ENCODE data around the gene MED9. TPM values are rescaled to one million over a fixed set of nuclear protein-coding genes. Genes with fewer than 3 reads are reported as not detected.

MED9 gene
- total RNA-seq, 1 experiment from 2014 or later: 13.1 TPM

GRCh38 chr17:17497065-17497844 is 20.5 kb downstream of the MED9 start:
- peaks cover 16% of the 10 kb centered on the region for H3K36me3 ChIP-seq
- H3K4me1 ChIP-seq (replicated peaks): peaks cover 11% of the 10 kb centered on the region
- peaks cover 4% of the 10 kb centered on the region for H3K9me3 ChIP-seq (replicated peaks)
- DNase-seq (ENCODE audit: low read depth in 1 of 2, low spot score in 2 of 2): no peak
- H3K27ac ChIP-seq: no peak overlapping the region
- no peaks in the 10 kb centered on the region for H3K27me3 ChIP-seq (replicated peaks)
- H3K4me3 ChIP-seq: peak overlapping the region; percentile 47

GRCh38 chr17:17497845-17498520 is 21.2 kb downstream of the MED9 start:
- DNase-seq (ENCODE audit: low read depth in 1 of 2, low spot score in 2 of 2): no peak
- no peak overlapping the region for H3K27ac ChIP-seq
- peaks cover 11% of the 10 kb centered on the region for H3K4me1 ChIP-seq (replicated peaks)
- H3K36me3 ChIP-seq: peaks cover 10% of the 10 kb centered on the region
- H3K4me3 ChIP-seq: no peak overlapping the region
- no peaks in the 10 kb centered on the region for H3K27me3 ChIP-seq (replicated peaks)
- peaks cover 4% of the 10 kb centered on the region for H3K9me3 ChIP-seq (replicated peaks)

GRCh38 chr17:17498606-17499301 is 22.0 kb downstream of the MED9 start:
- Histone ChIP-seq H3K4me3 (no peak overlapping the region), H3K27ac (no peak overlapping the region), H3K4me1 (replicated peaks) (peaks cover 11% of the 10 kb centered on the region), H3K9me3 (replicated peaks) (peaks cover 4% of the 10 kb centered on the region), H3K27me3 (replicated peaks) (no peaks in the 10 kb centered on the region), H3K36me3 (peaks cover 10% of the 10 kb centered on the region)
- no peak for DNase-seq (ENCODE audit: low read depth in 1 of 2, low spot score in 2 of 2)

GRCh38 chr17:17499402-17500145 is 22.8 kb downstream of the MED9 start:
- H3K36me3 ChIP-seq: peaks cover 10% of the 10 kb centered on the region
- no peak overlapping the region for H3K4me3 ChIP-seq
- H3K4me1 ChIP-seq (replicated peaks): peaks cover 11% of the 10 kb centered on the region
- H3K27ac ChIP-seq: no peak overlapping the region
- peaks cover 4% of the 10 kb centered on the region for H3K9me3 ChIP-seq (replicated peaks)
- no peak for DNase-seq (ENCODE audit: low read depth in 1 of 2, low spot score in 2 of 2)
- H3K27me3 ChIP-seq (replicated peaks): no peaks in the 10 kb centered on the region

- Histone ChIP-seq H3K36me3 (peaks cover under 1% of the 10 kb centered on the region; the same call in 1 of the 2 replicates), H3K27ac (no peak overlapping the region), H3K9me3 (replicated peaks) (no peaks in the 10 kb centered on the region), H3K4me1 (replicated peaks) (peaks cover 7% of the 10 kb centered on the region), H3K27me3 (replicated peaks) (no peaks in the 10 kb centered on the region), H3K4me3 (no peak overlapping the region)
- no peak for DNase-seq (ENCODE audit: low read depth in 1 of 2, low spot score in 2 of 2)
Observed at GRCh38 chr17:17500999-17501605, 24.3 kb downstream of the MED9 start.

- Histone ChIP-seq H3K27me3 (replicated peaks) (no peaks in the 10 kb centered on the region), H3K4me1 (replicated peaks) (no peaks in the 10 kb centered on the region), H3K4me3 (no peak overlapping the region), H3K9me3 (replicated peaks) (no peaks in the 10 kb centered on the region), H3K27ac (no peak overlapping the region), H3K36me3 (no peaks in the 10 kb centered on the region)
- no peak for DNase-seq (ENCODE audit: low read depth in 1 of 2, low spot score in 2 of 2)
Observed at GRCh38 chr17:17502741-17503565, 26.2 kb downstream of the MED9 start.

GRCh38 chr17:17503566-17504130 is 26.8 kb downstream of the MED9 start:
- DNase-seq (ENCODE audit: low read depth in 1 of 2, low spot score in 2 of 2): no peak
- H3K27ac ChIP-seq: no peak overlapping the region
- no peaks in the 10 kb centered on the region for H3K36me3 ChIP-seq
- H3K9me3 ChIP-seq (replicated peaks): no peaks in the 10 kb centered on the region
- H3K27me3 ChIP-seq (replicated peaks): no peaks in the 10 kb centered on the region
- H3K4me1 ChIP-seq (replicated peaks): no peaks in the 10 kb centered on the region
- no peak overlapping the region for H3K4me3 ChIP-seq

GRCh38 chr17:17504341-17505140 is 27.7 kb downstream of the MED9 start:
- Histone ChIP-seq H3K36me3 (no peaks in the 10 kb centered on the region), H3K27ac (no peak overlapping the region), H3K4me3 (no peak overlapping the region), H3K4me1 (replicated peaks) (no peaks in the 10 kb centered on the region), H3K9me3 (replicated peaks) (no peaks in the 10 kb centered on the region), H3K27me3 (replicated peaks) (no peaks in the 10 kb centered on the region)
- DNase-seq (ENCODE audit: low read depth in 1 of 2, low spot score in 2 of 2): no peak

- Histone ChIP-seq H3K4me1 (replicated peaks) (no peaks in the 10 kb centered on the region), H3K27ac (no peak overlapping the region), H3K4me3 (no peak overlapping the region), H3K36me3 (no peaks in the 10 kb centered on the region), H3K27me3 (replicated peaks) (no peaks in the 10 kb centered on the region), H3K9me3 (replicated peaks) (no peaks in the 10 kb centered on the region)
- no peak for DNase-seq (ENCODE audit: low read depth in 1 of 2, low spot score in 2 of 2)
Observed at GRCh38 chr17:17505151-17505550, 28.4 kb downstream of the MED9 start.

- H3K9me3 ChIP-seq (replicated peaks): no peaks in the 10 kb centered on the region
Observed at GRCh38 chr17:17505610-17506171, 28.9 kb downstream of the MED9 start.

GRCh38 chr17:17506181-17506741 is 29.5 kb downstream of the MED9 start:
- Histone ChIP-seq H3K4me3 (no peak overlapping the region), H3K4me1 (replicated peaks) (peaks cover 4% of the 10 kb centered on the region), H3K36me3 (no peaks in the 10 kb centered on the region), H3K27me3 (replicated peaks) (no peaks in the 10 kb centered on the region), H3K27ac (no peak overlapping the region), H3K9me3 (replicated peaks) (no peaks in the 10 kb centered on the region)
- no peak for DNase-seq (ENCODE audit: low read depth in 1 of 2, low spot score in 2 of 2)

More at GRCh38 chr17:17505610-17506171, 28.9 kb downstream of the MED9 start:
- Histone ChIP-seq H3K27me3 (replicated peaks) (no peaks in the 10 kb centered on the region), H3K27ac (no peak overlapping the region), H3K36me3 (no peaks in the 10 kb centered on the region), H3K4me3 (no peak overlapping the region), H3K4me1 (replicated peaks) (no peaks in the 10 kb centered on the region; the same call in 1 of the 2 replicates)
- no peak for DNase-seq (ENCODE audit: low read depth in 1 of 2, low spot score in 2 of 2)

Measured in SJSA1 (cell line).